ENCODE data around the gene INO80E. TPM values are rescaled to one million over a fixed set of nuclear protein-coding genes. Genes with fewer than 3 reads are reported as not detected.

Gene INO80E, protein sequence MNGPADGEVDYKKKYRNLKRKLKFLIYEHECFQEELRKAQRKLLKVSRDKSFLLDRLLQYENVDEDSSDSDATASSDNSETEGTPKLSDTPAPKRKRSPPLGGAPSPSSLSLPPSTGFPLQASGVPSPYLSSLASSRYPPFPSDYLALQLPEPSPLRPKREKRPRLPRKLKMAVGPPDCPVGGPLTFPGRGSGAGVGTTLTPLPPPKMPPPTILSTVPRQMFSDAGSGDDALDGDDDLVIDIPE
- total RNA-seq, result 113 and 119 TPM in 2 replicates
- 75.9 TPM for total RNA-seq (2013)
- polyA plus RNA-seq, result 101 and 103 TPM in 2 replicates
- 28.6 and 56.2 TPM in 2 replicates for polyA minus RNA-seq

DNA sequence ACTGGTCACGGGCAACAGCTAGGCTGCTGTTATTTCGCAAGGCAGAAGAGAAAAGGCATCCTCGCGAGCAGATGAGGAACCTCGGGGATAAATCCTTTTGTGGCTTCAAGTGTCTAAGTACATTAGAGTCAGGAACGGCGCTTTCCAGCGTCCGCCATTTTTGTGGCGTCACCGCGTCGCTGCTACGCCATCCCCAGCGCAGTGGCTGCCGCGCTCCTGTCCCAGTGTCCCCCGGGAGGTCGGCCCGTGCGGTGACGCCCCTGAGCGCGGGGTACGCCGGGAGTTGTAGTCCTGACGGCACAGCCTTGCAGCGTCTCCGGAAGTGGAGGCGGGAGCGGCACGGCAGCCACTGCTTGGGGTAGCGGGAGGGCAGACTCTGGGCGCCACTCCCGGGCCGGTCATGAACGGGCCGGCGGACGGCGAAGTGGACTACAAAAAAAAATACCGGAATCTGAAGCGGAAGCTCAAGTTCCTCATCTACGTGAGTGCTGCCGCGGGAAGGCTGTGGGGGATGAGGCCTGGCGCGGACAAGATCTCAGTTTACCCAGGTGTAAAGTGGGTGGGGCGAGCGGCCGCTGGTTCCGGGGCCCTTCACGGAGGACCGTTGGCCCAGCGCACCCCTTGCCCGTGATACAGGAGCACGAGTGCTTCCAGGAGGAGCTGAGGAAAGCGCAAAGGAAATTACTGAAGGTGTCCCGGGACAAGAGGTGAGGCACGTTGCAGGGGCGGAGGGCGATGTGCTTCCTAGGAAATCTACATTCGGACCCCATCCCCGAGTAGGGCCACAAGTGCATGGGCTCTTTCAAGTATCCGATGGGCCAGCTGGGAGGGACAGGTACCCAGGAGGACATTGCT is at the start of gene INO80E:
Gene INO80E (plus strand): TSS at position 331 of the 855 bp plus-strand sequence. CDS start 70 bp downstream, at position 401.
- WGBS (ENCODE audit: insufficient coverage), result 2% methylated on average over 65 of the region's 65 CpGs
- POLR2A ChIA-PET, result interaction anchor here (0.5 to 1.2 kb wide), 4 partner anchors 11 to 922 kb away, joined by 3 to 9 read pairs (median 4); partner anchors contain the start of gene TAOK2

More for the DNA sequence above, at the start of gene INO80E:
- peak within 1 kb of the TSS; percentile 89 to 100 (median 98) for H3K4me3 ChIP-seq (ENCODE audit: control extremely low read depth in 1 of 5, extremely low read depth in 1 of 5, insufficient read depth in 1 of 5, low read depth in 2 of 5, low read length in 4 of 5)
- peak; percentile 97 for DNase-seq
- ATAC-seq (ENCODE audit: low read depth), result peak; percentile 96
- CTCF ChIA-PET, result interaction anchor here (0.5 to 1.0 kb wide), 4 partner anchors 9 to 698 kb away, joined by 3 to 6 read pairs (median 4); partner anchors contain the start of gene ALDOA
- peak within 1 kb of the TSS; percentile 94 to 97 for H3K27ac ChIP-seq (ENCODE audit: low read length in 2 of 2)
- H3K4me2 ChIP-seq (replicated peaks; ENCODE audit: low read depth, low read length, poor library complexity, severe bottlenecking), result peak within 1 kb of the TSS; percentile 83
- peak within 1 kb of the TSS; percentile 96 for H2AFZ ChIP-seq (ENCODE audit: insufficient read depth, low read depth, low read length, poor library complexity, severe bottlenecking)
- H3K79me2 ChIP-seq (ENCODE audit: control insufficient read depth, insufficient read depth, low read length), result peaks cover 13% of the 10 kb centered on the region
- H3K36me3 ChIP-seq (replicated peaks in 1 of 2; ENCODE audit: control extremely low read depth in 1 of 2, control insufficient read depth in 1 of 2, extremely low read depth in 1 of 2, insufficient read depth in 2 of 2, low read length in 1 of 2), result peaks cover 0 to 44% of the 10 kb centered on the region in 2 experiments
- Mint-ChIP-seq H3K9me3 (ENCODE audit: insufficient read depth) (no peaks in the 10 kb centered on the region), H3K27ac (peak within 1 kb of the TSS; percentile 94), H3K4me1 (peaks cover 43% of the 10 kb centered on the region), H3K4me3 (peak within 1 kb of the TSS; percentile 98), H3K27me3 (no peaks in the 10 kb centered on the region)
- H4K20me1 ChIP-seq (ENCODE audit: control insufficient read depth, insufficient read depth, low read length, poor library complexity, severe bottlenecking), result peaks cover 12% of the 10 kb centered on the region
- intact Hi-C loops (cut with micrococcal nuclease), result loop anchor here (1.0 to 5.0 kb wide), 8 partner anchors 23 to 661 kb away; partner anchors contain the start of genes ALDOA, CDIPT, FBRS and KCTD13
- no peaks in the 10 kb centered on the region for H3K27me3 ChIP-seq (replicated peaks in 1 of 4; ENCODE audit: control extremely low read depth in 1 of 4, control insufficient read depth in 3 of 4, insufficient read depth in 4 of 4, low read length in 3 of 4)
- peak within 1 kb of the TSS; percentile 97 for H3K9ac ChIP-seq (ENCODE audit: low read length)
- H3K9me3 ChIP-seq (ENCODE audit: control extremely low read depth in 1 of 3, control insufficient read depth in 2 of 3, insufficient read depth in 1 of 3, low read length in 2 of 3), result no peaks in the 10 kb centered on the region
- H3K4me1 ChIP-seq (ENCODE audit: control insufficient read depth in 2 of 2, insufficient read depth in 2 of 2, low read length in 2 of 2), result peaks cover 15 to 22% of the 10 kb centered on the region in 2 donors
- TF ChIP-seq, protein P1, sequence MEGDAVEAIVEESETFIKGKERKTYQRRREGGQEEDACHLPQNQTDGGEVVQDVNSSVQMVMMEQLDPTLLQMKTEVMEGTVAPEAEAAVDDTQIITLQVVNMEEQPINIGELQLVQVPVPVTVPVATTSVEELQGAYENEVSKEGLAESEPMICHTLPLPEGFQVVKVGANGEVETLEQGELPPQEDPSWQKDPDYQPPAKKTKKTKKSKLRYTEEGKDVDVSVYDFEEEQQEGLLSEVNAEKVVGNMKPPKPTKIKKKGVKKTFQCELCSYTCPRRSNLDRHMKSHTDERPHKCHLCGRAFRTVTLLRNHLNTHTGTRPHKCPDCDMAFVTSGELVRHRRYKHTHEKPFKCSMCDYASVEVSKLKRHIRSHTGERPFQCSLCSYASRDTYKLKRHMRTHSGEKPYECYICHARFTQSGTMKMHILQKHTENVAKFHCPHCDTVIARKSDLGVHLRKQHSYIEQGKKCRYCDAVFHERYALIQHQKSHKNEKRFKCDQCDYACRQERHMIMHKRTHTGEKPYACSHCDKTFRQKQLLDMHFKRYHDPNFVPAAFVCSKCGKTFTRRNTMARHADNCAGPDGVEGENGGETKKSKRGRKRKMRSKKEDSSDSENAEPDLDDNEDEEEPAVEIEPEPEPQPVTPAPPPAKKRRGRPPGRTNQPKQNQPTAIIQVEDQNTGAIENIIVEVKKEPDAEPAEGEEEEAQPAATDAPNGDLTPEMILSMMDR (IDR thresholded peaks at IDR 0.05), result no peak
- TF ChIP-seq EZH2 (IDR thresholded peaks at IDR 0.05; ENCODE audit: borderline replicate concordance, insufficient read depth, low read depth, low read length, poor library complexity, severe bottlenecking), result no peak
